Mammary epithelial cell (primary cell): ENCODE results near the gene TMC2.

Experiments used
- CTCF ChIP-seq, 2 donors: IDR thresholded peaks in 1 of 2; conservative IDR thresholded peaks in 1 of 2; 2 replicates each; pipeline ENCODE4 v1.5.1; 2011 to 2012; ENCODE audit warnings: inconsistent platforms in 2 of 2, low read length in 2 of 2, mild to moderate bottlenecking in 2 of 2, control low read depth in 1 of 2, low read depth in 1 of 2; ENCODE audit not compliant: insufficient read depth in 1 of 2; ENCODE audit errors: extremely low read depth in 1 of 2
- EZH2 ChIP-seq: IDR thresholded peaks from 2 replicates; pipeline ENCODE4 v1.6.1; 2012; ENCODE audit warnings: low read length, inconsistent platforms, borderline replicate concordance

GRCh38 chr20:2672446-2672845 lies 136.1 kb downstream of the TMC2 start:
- TF ChIP-seq CTCF (conservative IDR thresholded peaks at IDR 0.05 in 1 of 2, IDR thresholded peaks at IDR 0.05 in 1 of 2; ENCODE audit: extremely low read depth in 1 of 2, insufficient read depth in 1 of 2, low read depth in 1 of 2, low read length in 2 of 2): no peak
- TF ChIP-seq EZH2: no peak
